ENCODE measurements around the gene MAN2B2.
A peak's percentile ranks its signal among the peaks of the same experiment; 100 is the strongest.

Gene MAN2B2

DNA sequence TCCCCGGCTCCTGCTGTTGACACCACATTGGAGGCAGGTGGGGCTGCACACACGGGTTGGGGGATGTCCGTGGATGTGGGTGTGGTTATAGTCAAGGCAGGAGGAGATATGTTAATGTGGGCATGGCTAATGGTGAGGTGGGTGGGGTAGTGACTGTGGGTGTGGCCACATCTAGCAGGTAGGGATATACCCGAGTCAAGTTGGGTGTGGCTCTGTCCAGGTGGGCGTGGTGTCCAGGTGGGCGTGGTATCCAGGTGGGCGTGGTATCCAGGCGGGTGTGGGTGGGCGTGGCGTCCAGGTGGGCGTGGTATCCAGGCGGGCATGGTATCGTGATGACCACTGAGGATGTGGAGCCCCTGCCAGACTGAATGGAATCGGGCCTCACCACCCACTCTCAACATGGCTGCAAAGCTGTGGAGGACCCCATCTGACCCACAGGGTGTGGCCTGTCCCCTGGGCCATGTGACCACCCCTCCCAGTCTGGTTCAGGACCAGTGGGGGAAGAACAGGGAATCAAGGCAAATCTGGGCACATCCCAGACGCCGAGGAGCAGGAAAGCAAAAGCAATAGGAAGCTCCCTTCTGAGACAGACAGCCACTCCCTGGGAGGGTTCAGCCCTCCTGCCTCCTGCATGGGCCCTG, 21.0 kb downstream of the MAN2B2 start:
- peak; percentile 24 for DNase-seq (ENCODE audit: low spot score)

DNA sequence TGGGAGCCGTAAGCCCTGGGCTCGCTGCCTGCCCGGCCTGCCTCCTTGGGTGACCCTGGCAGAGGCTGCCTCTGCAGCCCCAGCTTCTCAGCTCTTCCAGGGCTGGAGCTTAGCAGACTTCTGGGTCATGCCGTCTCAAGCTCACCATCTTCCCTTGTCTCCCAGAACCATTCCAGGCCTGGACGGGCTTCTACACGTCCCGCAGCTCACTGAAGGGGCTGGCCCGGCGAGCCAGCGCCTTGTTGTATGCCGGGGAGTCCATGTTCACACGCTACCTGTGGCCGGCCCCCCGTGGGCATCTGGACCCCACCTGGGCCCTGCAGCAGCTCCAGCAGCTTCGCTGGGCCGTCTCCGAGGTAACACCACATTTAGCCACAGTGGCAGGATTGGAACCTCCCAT, 22.0 kb downstream of the MAN2B2 start:
- DNase-seq (ENCODE audit: low spot score) = no peak

DNA sequence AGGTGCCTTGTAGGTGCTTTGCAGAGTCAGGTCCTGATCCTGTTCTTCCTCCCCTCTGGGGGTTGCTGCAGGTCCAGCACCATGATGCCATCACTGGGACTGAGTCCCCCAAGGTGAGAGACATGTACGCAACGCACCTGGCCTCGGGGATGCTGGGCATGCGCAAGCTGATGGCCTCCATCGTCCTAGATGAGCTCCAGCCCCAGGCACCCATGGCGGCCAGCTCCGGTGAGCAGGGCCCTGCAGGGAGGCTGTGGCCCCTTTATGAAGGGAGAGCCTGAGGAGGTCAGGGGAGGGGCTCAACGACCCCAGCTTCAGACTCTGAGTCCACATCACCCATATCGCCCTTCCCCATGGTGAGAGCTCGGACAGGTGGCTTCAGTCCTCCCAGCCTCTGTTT, 23.1 kb downstream of the MAN2B2 start:
- DNase-seq (ENCODE audit: low spot score) = no peak

DNA sequence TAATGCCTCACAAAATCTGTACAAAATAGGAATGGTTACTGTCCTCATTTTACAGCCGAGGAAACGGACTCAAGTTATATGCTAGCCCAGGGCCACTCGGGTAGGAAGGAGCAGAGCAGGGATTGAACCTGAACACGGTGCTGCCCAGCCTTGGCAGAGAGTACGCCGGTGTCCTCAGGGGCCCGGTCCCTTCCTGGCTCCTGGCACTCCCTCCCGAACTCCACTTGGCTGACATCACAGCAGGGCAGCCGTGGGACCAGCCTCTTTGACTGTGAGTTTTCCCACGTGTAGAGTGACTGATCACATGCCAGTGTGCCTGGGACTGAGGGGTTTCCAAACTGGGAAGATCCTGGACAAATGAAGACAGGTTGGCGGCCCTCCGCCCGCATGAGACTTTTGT, 23.7 kb downstream of the MAN2B2 start:
- no peak for DNase-seq (ENCODE audit: low spot score)

DNA sequence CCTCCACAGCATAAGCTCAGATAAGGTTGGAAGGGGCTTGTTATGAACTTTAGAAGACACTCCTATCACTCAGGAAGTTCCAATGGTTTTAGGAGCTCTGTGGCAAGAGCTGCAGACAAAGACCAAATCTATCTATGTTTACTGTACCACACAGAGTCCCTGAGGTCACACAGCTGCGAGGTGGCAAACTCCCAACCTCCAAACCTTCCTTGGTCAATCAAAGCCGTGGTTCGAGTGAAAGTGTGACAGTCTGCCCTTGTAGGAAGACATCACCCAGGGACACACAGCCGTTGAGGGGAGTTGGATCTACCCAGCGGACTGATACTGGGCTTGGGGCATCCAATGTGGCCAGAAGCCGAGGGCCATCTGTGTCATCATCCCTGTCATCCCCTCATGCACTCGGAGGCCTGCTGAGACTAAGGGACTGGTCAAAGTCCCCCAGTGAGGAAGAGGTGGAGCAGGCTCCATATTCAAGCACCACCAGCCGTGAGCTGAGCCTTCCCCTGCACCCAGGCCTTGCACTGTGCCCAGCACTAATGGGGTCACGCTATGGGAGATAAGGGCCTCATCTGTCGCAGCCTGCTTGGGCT, 26.8 kb downstream of the MAN2B2 start:
- DNase-seq (ENCODE audit: low spot score) = no peak

DNA sequence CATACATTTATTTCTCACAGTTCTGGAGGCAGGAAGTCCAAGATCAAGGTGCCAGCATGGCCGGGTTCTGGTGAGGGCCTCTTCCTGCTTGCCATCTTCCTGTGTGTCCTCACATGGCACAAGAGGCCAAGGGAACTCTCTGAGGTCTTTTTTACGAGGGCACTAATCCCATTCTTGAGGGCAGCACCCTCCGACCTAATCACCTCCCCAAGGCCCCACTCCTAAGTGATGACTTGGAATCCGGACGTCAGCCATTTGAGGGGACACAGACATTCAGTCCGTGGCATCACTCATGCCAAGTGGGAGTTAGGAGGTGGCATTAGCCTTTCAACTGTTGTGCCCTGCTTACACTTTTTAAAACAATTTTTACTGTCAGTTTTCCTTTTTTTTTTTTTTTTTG, 27.3 kb downstream of the MAN2B2 start:
- DNase-seq (ENCODE audit: low spot score) = no peak

DNA sequence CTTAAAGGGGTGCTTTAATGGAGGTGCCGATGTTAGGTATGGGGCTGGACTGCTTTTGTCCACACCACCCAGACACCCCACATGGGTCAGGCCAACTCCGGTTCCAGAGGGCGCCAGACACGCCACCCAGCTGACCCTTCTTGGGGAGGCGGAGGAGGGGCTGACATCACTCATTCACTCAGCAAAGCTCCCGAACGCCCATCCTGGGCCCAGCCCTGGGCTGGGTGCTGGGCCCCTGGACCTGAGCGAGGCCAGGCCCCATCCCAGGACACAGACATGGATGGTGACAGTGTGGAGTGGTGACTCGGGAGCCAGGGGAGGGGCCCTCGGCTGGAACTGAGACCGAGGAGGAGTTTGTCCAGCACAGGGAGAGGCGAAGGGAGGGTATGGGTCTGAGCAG, 28.1 kb downstream of the MAN2B2 start:
- no peak for DNase-seq (ENCODE audit: low spot score)

DNA sequence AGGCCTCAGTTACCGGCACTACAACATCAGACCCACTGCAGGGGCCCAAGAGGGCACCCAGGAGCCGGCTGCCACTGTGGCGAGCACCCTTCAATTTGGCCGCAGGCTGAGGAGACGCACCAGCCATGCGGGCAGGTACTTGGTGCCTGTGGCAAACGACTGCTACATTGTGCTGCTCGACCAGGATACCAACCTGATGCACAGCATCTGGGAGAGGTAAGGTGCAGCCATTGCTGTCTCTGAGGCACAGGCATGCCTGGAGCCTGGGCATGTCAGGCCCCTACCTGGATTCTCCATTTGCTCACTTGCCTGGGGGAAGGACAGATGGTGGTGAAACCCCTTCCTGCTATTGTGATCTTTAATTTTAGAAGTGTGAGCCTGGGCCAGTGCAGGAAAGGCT, 30.1 kb downstream of the MAN2B2 start:
- no peak for DNase-seq (ENCODE audit: low spot score)

DNA sequence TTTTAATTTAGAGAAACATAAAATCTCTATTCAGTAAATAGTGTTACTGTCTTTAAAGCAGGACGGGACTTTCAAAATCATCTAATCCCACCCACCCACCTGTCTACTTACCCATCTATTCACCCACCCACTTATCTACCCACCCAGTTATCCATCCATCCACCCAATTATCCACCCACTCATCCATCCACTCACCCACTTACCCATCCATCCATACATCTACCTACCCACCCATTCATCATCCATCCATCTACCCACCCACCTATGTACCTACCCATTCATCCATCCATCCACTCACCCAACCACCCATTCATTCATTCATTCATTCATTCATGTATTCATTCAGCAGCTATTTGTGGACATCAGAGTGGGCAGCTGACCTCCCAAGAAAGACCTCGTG, 30.6 kb downstream of the MAN2B2 start:
- no peak for DNase-seq (ENCODE audit: low spot score)

DNA sequence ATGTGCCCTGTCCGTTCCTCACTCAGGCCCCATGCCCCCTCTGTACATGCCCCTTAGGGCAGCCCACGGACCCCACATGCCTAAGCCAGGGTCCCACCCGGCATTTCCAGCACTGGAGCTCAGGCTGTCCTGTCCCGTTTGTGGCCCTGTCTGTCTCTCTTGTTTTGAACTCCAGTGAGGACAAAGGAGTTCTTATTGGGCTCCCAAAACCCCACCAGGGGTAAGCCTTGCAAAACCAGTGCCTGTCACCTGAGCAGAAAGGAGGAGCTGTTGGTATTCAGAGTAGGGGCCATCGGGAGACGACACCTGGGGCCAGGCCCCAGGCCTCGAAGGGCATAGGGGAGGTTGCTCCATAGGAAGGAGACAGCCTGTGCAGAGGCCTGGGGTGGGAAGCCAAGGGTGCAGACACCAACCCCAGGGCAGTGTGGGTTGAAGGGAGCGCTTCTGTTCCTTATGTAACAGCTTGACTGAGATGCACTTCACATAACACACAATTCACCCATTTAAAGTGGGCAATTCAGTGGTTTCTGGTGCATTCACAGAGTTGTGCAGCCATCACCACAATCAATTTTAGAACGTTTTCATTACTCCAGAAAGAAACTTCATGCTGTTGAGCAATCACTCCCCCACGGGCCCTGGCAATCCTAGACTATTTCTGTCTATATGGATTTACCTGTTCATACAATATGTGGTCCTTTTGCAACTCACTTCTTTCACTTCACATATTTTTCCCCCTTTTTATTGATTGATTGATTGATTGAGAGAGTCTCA, 31.7 kb downstream of the MAN2B2 start:
- DNase-seq (ENCODE audit: low spot score) = no peak

DNA sequence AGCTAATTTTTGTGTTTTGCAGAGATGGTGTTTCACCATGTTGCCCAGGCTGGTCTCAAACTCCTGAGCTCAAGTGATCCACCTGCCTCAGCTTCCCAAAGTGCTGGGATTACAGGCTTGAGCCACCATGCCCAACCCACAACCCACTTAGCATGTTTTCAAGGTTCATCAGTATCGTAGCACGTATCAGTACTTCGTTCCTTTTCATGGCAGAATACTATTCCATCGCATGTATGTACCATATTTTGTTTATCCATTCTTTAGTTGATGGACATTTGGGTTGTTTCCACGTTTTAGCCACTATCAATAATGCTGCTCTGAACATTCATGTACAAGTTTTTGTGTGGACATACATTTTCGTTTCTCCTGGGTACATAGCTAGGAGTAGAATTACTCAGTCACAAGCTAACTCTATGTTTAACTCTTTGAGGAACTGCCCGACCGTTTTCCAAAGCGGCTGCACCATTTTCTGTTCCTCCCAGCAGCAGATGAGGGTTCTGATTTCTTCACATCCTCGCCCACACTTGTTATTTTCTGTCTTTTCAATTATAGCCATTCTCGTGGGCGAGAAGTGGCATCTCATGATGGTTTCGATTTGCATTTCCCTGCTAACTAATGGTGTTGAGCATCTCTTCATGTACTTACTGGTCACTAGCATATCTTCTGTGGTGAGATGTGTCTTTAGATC, 32.5 kb downstream of the MAN2B2 start:
- no peak for DNase-seq (ENCODE audit: low spot score)

DNA sequence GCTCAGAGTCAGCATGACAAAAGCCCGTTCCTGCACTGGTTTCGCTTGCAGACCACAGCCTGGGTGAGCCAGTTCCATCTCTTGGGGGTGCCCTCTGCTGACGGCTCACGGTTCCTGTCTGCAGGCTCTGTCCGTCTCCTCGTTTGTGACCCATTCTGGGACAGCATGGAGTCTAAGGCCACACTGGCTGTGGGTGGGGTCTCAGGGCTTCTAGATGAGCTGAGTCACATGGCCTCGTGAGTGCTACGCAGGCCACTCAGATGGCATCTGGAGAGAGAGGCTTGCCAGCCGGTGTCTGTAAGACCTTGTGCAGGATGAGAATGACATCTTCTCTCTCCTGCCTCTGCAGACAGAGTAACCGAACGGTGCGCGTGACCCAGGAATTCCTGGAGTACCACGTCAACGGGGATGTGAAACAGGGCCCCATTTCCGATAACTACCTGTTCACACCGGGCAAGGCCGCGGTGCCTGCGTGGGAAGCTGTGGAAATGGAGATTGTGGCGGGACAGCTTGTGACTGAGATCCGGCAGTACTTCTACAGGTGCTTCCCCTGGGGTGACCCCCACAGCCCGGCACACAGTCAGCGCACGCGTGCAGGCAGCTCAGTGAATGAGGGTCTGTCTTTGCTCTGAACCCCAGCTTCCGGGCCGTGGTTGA, 33.9 kb downstream of the MAN2B2 start:
- DNase-seq (ENCODE audit: low spot score) = no peak

DNA sequence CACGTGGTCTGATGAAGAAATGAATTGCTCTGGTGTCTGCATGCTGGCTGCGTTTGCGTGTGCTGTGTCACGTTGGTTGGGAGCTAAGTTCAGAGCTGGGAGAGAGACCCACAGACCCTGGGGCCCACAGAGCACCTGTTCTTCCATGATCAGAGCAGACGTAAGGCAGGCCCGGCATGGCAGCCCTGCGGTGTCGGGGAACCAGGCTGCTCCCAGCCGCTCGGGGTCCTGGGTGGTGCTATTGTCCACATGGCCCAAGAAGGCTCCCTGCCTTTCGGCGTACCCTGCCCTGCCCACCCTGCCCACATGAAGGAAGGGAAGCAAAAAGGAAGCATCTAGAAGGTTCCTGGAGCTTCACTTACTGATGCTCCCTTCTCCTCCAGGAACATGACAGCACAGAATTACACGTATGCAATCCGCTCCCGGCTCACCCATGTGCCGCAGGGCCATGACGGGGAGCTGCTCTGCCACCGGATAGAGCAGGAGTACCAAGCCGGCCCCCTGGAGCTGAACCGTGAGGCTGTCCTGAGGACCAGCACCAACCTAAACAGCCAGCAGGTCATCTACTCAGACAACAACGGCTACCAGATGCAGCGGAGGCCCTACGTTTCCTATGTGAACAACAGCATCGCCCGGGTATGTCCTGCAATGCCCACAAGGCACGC, 34.6 kb downstream of the MAN2B2 start:
- DNase-seq (ENCODE audit: low spot score) = no peak

DNA sequence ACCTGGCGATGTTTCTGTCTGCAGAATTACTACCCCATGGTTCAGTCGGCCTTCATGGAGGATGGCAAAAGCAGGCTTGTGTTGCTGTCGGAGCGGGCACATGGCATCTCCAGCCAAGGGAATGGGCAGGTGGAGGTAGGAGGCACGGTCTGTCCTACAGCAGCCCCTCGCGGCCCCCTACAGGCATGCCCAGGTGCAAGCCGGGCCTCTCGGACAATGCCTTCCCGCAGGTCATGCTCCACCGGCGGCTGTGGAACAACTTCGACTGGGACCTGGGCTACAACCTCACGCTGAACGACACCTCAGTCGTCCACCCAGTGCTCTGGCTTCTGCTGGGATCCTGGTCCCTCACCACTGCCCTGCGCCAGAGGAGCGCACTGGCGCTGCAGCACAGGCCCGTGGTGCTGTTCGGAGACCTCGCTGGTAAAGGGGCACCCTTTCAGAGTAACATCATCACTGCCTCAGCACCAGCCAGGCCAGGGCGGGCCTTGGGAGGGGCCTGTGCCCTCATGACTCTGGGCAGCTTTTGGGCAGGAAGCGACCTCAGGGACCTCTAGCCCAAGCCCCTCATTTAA, 36.0 kb downstream of the MAN2B2 start:
- no peak for DNase-seq (ENCODE audit: low spot score)

DNA sequence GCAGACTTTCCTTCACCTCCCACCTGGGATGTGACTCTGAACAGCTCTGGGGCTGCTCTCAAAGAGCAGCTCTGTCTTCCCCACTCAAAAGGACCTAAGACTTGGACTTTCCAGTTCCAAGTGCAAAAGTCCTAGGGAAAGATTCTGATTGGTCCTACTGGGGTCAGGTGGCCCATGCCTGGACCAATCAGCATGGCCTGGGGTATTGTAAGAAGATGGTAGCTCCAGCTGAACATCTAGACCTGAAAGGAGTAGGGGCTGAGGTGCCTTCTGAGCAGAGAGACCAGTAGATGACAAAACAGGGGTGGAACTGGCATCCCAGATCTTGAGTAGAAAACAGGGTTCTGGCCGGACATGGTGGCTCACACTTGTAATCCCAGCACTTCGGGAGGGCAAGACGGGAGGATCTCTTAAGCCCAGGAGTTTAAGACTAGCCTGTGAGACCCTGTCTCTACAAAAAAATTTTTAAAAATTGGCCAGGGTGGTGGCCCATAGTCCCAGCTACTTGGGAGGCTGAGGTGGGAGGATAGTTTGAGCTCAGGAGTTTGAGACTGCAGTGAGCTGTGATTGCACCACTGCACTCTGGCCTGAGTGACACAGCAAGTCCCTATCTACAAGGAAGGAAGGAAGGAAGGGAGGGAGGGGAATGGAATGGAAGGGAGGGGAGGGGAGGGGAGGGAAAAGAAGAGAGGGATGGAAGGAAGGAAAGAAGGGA, 38.1 kb downstream of the MAN2B2 start:
- DNase-seq (ENCODE audit: low spot score) = no peak

DNA sequence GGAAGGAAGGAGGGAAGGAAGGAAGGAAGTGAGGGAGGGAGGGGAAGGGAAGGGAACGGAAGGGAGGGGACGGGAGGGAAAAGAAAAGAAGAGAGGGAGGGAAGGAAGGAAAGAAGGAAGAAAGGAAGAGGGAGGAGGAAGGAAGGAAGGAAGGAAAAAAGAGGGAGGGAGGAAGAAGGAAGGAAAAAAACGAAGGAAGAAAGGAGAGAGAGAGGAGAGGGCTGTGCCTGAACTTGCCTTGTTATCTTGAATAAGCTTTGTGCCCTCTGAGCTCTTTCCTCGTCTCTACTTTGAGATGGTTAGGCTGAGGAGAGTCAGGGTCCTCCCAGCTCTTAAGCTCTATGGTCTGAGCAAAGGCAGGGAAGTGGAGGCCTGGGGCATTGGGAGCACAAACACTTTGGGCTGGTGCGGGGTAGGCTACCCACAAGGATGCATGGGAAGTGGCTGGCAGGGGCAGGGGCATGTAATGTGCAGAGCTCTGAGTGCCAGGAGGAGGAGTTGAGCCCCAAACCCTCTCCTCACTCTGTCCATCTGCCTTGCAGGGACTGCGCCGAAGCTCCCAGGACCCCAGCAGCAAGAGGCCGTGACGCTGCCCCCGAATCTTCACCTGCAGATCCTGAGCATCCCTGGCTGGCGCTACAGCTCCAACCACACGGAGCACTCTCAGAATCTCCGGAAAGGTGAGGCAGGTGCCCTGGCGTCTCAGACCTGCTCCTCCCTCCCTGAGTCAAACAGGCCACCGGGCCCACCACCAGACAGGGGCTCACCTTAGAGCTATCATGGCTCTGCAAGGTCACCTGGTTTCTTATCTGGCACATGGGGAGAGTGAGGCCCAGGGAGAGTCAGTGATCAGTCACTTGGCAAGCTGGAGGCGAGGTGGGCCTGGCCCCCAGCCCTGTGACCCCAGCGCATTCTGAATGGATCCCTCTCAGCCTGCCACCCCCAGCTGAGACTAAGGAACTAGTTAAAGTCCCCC, 39.0 kb downstream of the MAN2B2 start:
- DNase-seq (ENCODE audit: low spot score) = no peak

DNA sequence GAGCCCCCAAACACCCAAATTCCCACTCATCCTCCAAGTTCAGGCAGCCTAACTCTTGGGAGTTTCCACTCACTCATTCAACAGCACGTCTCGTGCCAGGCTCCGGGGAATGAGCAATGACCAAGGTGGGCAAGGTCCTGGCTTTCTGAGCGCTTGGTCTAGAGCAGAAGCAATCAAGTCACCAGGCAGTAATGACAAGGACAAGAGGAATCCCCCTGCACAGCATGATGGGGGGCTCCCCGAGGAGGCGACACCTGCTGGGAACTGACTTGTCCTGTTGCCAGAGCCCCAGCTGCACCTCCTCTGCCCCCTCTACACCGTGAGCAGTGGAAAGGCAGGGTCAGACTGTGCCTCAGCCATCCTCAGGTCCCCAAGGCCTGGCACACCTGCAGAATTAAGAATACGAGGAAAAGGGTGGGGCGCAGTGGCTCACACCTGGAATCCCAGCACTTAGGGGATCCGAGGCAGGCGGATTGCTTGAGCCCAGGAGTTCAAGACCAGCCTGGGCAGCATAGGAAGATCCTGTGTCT, 39.8 kb downstream of the MAN2B2 start:
- no peak for DNase-seq (ENCODE audit: low spot score)

DNA sequence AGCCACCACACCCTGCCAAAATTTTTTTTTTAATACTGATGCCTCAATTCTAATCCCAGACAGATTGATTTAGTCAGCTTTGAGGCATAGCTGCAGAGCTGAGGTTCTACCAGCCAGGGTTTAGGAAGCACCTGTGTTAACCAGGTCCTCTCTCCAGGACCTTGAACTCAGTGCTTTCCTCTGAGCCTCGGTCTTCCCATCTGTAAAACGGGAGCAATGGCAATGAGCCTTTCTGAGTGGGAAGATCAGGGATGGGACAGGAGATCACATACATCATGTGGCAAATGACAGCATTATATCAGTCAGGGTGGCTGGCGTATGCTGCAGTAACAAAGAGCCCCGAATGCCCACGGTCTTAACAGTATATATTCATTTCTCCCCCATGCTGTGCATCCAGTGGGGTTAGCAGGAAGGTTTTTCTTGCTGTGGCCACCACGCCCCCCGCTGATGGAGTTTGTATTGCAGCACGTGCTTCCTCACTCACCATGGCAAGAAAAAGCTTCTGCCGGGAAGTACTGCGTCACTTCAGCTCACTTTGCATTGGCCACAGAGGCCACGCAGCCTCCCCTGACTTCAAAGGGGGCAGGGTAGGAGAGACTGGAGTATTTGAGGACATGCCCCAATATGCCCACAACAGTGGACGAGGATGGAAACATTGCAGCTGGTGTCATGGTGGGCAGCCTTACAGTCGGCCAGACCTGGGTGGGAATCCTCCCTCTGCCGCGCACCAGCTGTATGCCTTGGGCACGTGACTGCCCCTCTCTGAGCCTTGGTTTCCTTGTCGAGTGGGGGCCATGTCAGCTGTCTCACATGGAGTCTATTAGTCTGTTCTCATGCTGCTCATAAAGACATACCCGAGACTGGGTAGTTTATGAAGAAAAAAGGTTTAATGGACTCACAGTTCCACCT, 41.4 kb downstream of the MAN2B2 start:
- no peak for DNase-seq (ENCODE audit: low spot score)

All from hematopoietic multipotent progenitor cell treated with erythropoietin and hydrocortisone succinate and interleukin-3 and kit ligand, for 15 days (in vitro differentiated cells).